PC-9 (cell line): ENCODE results near the gene ATP1A1.

Source experiments
- EZH2 ChIP-seq: fragments of 200-600 bp; sonication (generic); IDR thresholded peaks from 2 replicates; pipeline ENCODE4 v1.8.0; 2017; ENCODE audit warnings: antibody characterized with exemption, low read depth
- TF ChIP-seq, protein P1 (sequence below): fragments of 200-600 bp; sonication (generic); conservative IDR thresholded peaks from 2 replicates; pipeline ENCODE4 v1.6.1; 2017; ENCODE audit warnings: mixed run types, antibody characterized with exemption, mild to moderate bottlenecking, moderate library complexity

DNA sequence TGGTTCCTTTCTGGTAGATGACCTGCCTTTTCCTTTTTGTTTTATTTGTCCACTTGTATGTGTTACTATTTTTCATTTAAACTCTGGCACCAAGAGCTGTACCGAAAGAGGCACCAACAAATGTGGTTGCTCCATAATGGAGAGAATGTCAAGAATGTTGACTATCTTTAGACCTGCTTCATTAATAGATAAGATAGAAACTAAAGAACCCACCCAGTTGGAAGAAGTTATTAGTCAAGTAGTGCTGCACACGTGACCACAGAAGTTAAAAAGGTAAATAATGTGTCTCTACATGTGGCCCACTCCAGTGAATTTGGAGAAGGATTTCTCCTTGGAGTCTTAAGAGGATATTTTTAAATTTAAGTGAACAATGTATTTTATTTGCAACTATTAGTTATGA is 9.3 kb downstream of the ATP1A1 start:
- TF ChIP-seq, protein P1, sequence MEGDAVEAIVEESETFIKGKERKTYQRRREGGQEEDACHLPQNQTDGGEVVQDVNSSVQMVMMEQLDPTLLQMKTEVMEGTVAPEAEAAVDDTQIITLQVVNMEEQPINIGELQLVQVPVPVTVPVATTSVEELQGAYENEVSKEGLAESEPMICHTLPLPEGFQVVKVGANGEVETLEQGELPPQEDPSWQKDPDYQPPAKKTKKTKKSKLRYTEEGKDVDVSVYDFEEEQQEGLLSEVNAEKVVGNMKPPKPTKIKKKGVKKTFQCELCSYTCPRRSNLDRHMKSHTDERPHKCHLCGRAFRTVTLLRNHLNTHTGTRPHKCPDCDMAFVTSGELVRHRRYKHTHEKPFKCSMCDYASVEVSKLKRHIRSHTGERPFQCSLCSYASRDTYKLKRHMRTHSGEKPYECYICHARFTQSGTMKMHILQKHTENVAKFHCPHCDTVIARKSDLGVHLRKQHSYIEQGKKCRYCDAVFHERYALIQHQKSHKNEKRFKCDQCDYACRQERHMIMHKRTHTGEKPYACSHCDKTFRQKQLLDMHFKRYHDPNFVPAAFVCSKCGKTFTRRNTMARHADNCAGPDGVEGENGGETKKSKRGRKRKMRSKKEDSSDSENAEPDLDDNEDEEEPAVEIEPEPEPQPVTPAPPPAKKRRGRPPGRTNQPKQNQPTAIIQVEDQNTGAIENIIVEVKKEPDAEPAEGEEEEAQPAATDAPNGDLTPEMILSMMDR, result no peak
- TF ChIP-seq EZH2, result no peak
